Thyroid gland (tissue), 4 donors: ENCODE data around the gene ACKR1. TPM values are rescaled to one million over a fixed set of nuclear protein-coding genes. Genes with fewer than 3 reads are reported as not detected.
A peak's percentile ranks its signal among the peaks of the same experiment; 100 is the strongest.

Source experiments
- DNase-seq, 2 donors: peaks; one replicate each; pipeline ENCODE4 v3.0.0-alpha.2; 2019
- H3K27ac ChIP-seq, 3 donors: fragments of 200-600 bp; sonication (generic); 1 replicate in 2 of 3; 2 replicates in 1 of 3; pipeline ENCODE4 v1.5.1; 2016 to 2019; ENCODE audit warnings: mild to moderate bottlenecking in 1 of 3, moderate library complexity in 1 of 3
- H3K27me3 ChIP-seq: fragments of 200-600 bp; sonication (generic); one replicate; pipeline ENCODE4 v1.5.1; 2019
- H3K36me3 ChIP-seq, 2 donors: fragments of 200-600 bp; sonication (generic); one replicate each; pipeline ENCODE4 v1.5.1; 2016 to 2019
- H3K4me1 ChIP-seq, 2 donors: fragments of 200-600 bp; sonication (generic); one replicate each; pipeline ENCODE4 v1.5.1; 2017 to 2019
- H3K4me3 ChIP-seq, 3 donors: fragments of 200-600 bp; sonication (generic); replicated peaks in 1 of 3; 1 replicate in 2 of 3; 2 replicates in 1 of 3; pipeline ENCODE4 v1.5.1; 2016; ENCODE audit warnings: mild to moderate bottlenecking in 1 of 3
- H3K9me3 ChIP-seq: fragments of 200-600 bp; sonication (generic); one replicate; pipeline ENCODE4 v1.5.1; 2017
- POLR2A ChIP-seq, 2 donors: fragments of 450-650 bp; IDR thresholded peaks; one replicate each; pipeline ENCODE4 v1.6.1; 2017; ENCODE audit warnings: antibody characterized with exemption in 2 of 2, mild to moderate bottlenecking in 2 of 2, moderate library complexity in 1 of 2
- WGBS, 2 donors: methylation state at CpG; one replicate each; pipeline ENCODE4 v1.1.5; 2017; 5-methylcytosine and 5-hydroxymethylcytosine counted together
- intact Hi-C: fragments of 100-400 bp; cut with DNase I; formaldehyde crosslinking; loops from one replicate; pipeline ENCODE4 v1.15.1; 2023
- total RNA-seq, 4 donors: library from RNA; depleted of rRNA; stranded (reverse); fragments of >200 nt; gene quantifications; one replicate each; pipeline ENCODE4 v1.2.3, GENCODE V29; 2016
- TF ChIP-seq, protein P1 (sequence below), 6 experiments: fragments of 200-600 bp in 3 of 6; fragments of 450-650 bp in 3 of 6; sonication (generic) in 3 of 6; IDR thresholded peaks; one replicate each; pipeline ENCODE4 v1.5.1; 2016 to 2019; ENCODE audit warnings: antibody characterized with exemption in 6 of 6, mild to moderate bottlenecking in 2 of 6, inconsistent platforms in 1 of 6, moderate library complexity in 1 of 6

Gene ACKR1
- total RNA-seq, 4 donors from 2014 or later, result 13.3 to 37.4 (median 24.1) TPM

DNA sequence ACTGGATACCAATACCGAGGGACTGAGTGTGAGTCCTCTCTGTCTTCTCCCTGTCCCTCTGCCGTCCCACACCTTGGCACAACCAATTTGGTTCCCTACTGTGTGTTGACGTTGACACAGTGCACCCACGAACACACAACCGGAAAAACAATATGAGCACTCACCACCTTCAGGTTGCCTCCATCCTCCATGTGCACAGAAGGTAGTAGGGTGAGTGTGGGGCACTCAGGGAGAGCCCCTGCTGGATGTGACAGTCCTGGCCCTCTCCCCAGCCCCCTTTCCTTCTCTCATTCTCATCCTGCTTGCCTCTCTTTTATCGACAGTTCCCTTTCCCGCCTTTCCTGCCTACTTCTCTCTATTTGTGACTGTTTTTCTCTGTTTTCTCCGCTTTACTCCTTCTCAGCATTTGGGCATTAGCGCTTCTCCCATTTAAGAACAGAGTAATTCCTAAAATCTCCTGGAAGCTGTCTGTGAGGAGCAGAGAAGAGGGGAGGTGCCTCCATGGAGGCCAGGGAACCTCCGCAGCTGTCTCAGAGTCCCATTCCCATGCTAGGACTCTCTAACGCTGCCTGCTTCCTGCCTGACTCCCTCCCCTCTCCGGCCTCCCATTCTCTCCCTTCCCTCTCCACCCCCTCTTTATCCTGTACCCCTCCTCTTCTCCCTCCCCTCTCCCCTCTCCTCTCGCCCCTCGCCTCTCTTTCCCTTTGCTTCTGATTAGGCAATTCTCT lies 16.9 kb upstream of the ACKR1 start:
- WGBS, 2 donors, result 26 to 29% methylated on average over 14 of the region's 14 CpGs
- Histone ChIP-seq H3K27ac (no peak overlapping the region), H3K4me1 (no peaks in the 10 kb centered on the region), H3K36me3 (no peaks in the 10 kb centered on the region), H3K4me3 (peak overlapping the region in 1 of 3 donors; percentile 14), H3K9me3 (no peaks in the 10 kb centered on the region), H3K27me3 (no peaks in the 10 kb centered on the region)
- no peak for DNase-seq
- TF ChIP-seq, protein P1, sequence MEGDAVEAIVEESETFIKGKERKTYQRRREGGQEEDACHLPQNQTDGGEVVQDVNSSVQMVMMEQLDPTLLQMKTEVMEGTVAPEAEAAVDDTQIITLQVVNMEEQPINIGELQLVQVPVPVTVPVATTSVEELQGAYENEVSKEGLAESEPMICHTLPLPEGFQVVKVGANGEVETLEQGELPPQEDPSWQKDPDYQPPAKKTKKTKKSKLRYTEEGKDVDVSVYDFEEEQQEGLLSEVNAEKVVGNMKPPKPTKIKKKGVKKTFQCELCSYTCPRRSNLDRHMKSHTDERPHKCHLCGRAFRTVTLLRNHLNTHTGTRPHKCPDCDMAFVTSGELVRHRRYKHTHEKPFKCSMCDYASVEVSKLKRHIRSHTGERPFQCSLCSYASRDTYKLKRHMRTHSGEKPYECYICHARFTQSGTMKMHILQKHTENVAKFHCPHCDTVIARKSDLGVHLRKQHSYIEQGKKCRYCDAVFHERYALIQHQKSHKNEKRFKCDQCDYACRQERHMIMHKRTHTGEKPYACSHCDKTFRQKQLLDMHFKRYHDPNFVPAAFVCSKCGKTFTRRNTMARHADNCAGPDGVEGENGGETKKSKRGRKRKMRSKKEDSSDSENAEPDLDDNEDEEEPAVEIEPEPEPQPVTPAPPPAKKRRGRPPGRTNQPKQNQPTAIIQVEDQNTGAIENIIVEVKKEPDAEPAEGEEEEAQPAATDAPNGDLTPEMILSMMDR (IDR thresholded peaks at IDR 0.05), result no peak
- no peak for TF ChIP-seq POLR2A (IDR thresholded peaks at IDR 0.05)
- intact Hi-C loops, result no loop called here

DNA sequence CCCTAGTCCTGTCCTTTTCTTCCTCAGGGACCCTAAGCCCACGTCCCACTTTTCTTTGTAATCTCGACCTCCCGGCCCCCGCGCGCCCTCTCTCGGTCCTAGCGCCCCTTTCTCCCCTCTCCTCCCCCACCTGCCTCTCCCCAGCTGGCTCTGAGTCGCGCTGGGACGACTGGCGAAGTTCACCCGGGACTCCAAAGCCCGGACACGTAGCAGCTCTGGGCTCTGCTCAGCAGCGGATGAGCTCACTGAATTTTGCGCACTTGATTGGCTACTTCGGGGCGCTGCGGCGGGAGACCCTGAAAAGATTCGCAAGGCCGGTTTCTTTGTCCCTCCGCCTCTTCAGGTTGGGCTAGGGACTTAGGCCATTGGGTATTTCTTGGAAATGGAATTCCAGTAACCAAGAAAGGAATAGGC lies 16.3 kb upstream of the ACKR1 start:
- no peak for TF ChIP-seq POLR2A (IDR thresholded peaks at IDR 0.05)
- TF ChIP-seq, protein P1 (IDR thresholded peaks at IDR 0.05), result no peak
- intact Hi-C loops, result no loop called here
- peak overlapping the region in 1 of 3 donors; percentile 14 for H3K4me3 ChIP-seq
- no peaks in the 10 kb centered on the region for H3K27me3 ChIP-seq
- no peaks in the 10 kb centered on the region for H3K4me1 ChIP-seq
- H3K9me3 ChIP-seq, result no peaks in the 10 kb centered on the region
- H3K27ac ChIP-seq, result no peak overlapping the region
- WGBS, 2 donors, result 1% methylated on average over 24 of the region's 24 CpGs
- no peaks in the 10 kb centered on the region for H3K36me3 ChIP-seq
- DNase-seq, result peak; percentile 29 to 35

DNA sequence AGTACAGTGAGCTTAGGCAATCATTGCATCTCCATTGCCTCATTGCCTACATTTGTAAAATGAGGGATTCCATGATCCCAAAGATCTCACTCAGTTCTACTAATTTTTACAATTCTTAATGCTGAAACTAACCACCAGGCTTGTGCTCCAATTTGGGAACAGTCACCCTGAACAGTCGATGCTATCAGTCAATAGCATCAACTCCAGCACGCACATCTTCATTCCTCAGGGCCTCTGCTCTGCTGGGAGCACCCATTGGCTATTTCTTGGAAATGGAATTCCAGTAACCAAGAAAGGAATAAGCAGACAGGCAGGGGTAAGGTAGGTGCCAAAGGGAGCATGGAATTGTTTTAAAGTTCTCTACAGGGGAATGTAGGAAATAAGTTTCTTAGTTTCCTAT lies 14.2 kb upstream of the ACKR1 start:
- TF ChIP-seq, protein P1 (IDR thresholded peaks at IDR 0.05), result no peak
- TF ChIP-seq POLR2A (IDR thresholded peaks at IDR 0.05), result no peak
- no peak for DNase-seq
- Histone ChIP-seq H3K36me3 (no peaks in the 10 kb centered on the region), H3K4me3 (no peak overlapping the region), H3K27ac (no peak overlapping the region), H3K4me1 (no peaks in the 10 kb centered on the region), H3K27me3 (no peaks in the 10 kb centered on the region), H3K9me3 (no peaks in the 10 kb centered on the region)
- 77 to 78% methylated on average over 2 of the region's 2 CpGs for WGBS, 2 donors
- intact Hi-C loops, result no loop called here

DNA sequence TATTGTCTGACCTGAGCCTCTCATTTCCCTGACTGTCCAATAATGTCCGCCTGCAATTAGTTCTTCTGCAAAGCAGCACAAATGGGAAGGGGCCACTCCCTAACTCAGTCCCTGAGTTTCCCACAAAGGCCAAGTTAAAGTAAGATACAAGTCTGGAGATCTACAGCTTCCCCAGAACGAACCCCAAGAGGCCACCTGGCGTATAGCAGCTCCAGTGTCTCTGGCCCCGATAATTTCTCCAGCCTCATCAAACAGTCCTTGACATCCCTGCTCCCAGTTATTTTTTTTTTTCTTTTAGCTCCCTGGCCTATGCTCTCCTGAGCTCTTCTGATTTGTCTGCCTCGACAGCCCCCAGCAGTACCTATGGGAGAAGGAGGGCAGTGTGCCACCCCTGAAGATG lies 8.1 kb upstream of the ACKR1 start:
- H3K27ac ChIP-seq, result no peak overlapping the region
- no peaks in the 10 kb centered on the region for H3K27me3 ChIP-seq
- intact Hi-C loops, result loop anchor here (5.0 kb wide), 1 partner anchor 34 kb away; no protein-coding TSS in a partner anchor
- H3K36me3 ChIP-seq, result no peaks in the 10 kb centered on the region
- no peak overlapping the region for H3K4me3 ChIP-seq
- H3K4me1 ChIP-seq, result no peaks in the 10 kb centered on the region
- TF ChIP-seq, protein P1 (IDR thresholded peaks at IDR 0.05), result no peak
- no peak for TF ChIP-seq POLR2A (IDR thresholded peaks at IDR 0.05)
- no peak for DNase-seq
- 70 to 73% methylated on average over 5 of the region's 5 CpGs for WGBS, 2 donors
- H3K9me3 ChIP-seq, result no peaks in the 10 kb centered on the region
